COLO668 (cell line): ENCODE measurements around the gene IL12RB1.
A peak's percentile ranks its signal among the peaks of the same experiment; 100 is the strongest.
"Not testable (repeated sequence)": the region's sequence is repeated elsewhere in the genome, so short reads cannot be mapped to it uniquely, and the experiment has no call there.

ENCODE experiments used
- DNase-seq: peaks from one replicate; lab custom pipeline; 2025; ENCODE audit not compliant: unreplicated experiment; lab: John Stamatoyannopoulos, UW

IL12RB1 gene

GRCh38 chr19:18112989-18113478 lies 26.3 kb upstream of the IL12RB1 start:
- peak; percentile 87 for DNase-seq

GRCh38 chr19:18110609-18111232 lies 24.0 kb upstream of the IL12RB1 start:
- no peak for DNase-seq

GRCh38 chr19:18109733-18110608 lies 23.2 kb upstream of the IL12RB1 start:
- peak; percentile 47 for DNase-seq

- DNase-seq: no peak
These were observed 22.6 kb upstream of the IL12RB1 start for GRCh38 chr19:18109341-18109732.

GRCh38 chr19:18108897-18109296 lies 22.2 kb upstream of the IL12RB1 start:
- DNase-seq: no peak

- no peak for DNase-seq
These were observed 20.5 kb upstream of the IL12RB1 start for GRCh38 chr19:18107235-18107634.

- DNase-seq: not testable (repeated sequence)
These were observed 18.5 kb upstream of the IL12RB1 start for GRCh38 chr19:18105259-18105658.

GRCh38 chr19:18104793-18105131 lies 18.0 kb upstream of the IL12RB1 start:
- DNase-seq: no peak

GRCh38 chr19:18102916-18103542 lies 16.3 kb upstream of the IL12RB1 start:
- DNase-seq: no peak

GRCh38 chr19:18101268-18101667 lies 14.5 kb upstream of the IL12RB1 start:
- no peak for DNase-seq

- DNase-seq: peak; percentile 7
These were observed 14.0 kb upstream of the IL12RB1 start for GRCh38 chr19:18100710-18101109.

GRCh38 chr19:18099623-18099995 lies 12.9 kb upstream of the IL12RB1 start:
- no peak for DNase-seq

GRCh38 chr19:18098891-18099622 lies 12.3 kb upstream of the IL12RB1 start:
- DNase-seq: no peak

GRCh38 chr19:18097993-18098890 lies 11.5 kb upstream of the IL12RB1 start:
- no peak for DNase-seq

GRCh38 chr19:18097217-18097992 lies 10.7 kb upstream of the IL12RB1 start, which contains the start of gene MAST3:
Gene MAST3 (plus strand): TSS chr19:18097778. CDS start chr19:18097793, 15 bp downstream.
- DNase-seq: peak; percentile 83

GRCh38 chr19:18096258-18096657 lies 9.5 kb upstream of the IL12RB1 start:
- no peak for DNase-seq

- DNase-seq: no peak
These were observed 6.9 kb upstream of the IL12RB1 start for GRCh38 chr19:18093439-18094161.

GRCh38 chr19:18091217-18091608 lies 4.5 kb upstream of the IL12RB1 start:
- no peak for DNase-seq
